NOMO-1 (cell line): ENCODE data around the gene TPRN.
A peak's percentile ranks its signal among the peaks of the same experiment; 100 is the strongest.
"Not testable (repeated sequence)": the region's sequence is repeated elsewhere in the genome, so short reads cannot be mapped to it uniquely, and the experiment has no call there.

Source experiments
- DNase-seq, 2 experiments: peaks; one replicate each; lab custom pipeline; 2025; ENCODE audit not compliant: unreplicated experiment in 2 of 2; lab: John Stamatoyannopoulos, UW

The TPRN gene

GRCh38 chr9:137200311-137201204, at the start of gene TPRN:
Gene TPRN (minus strand): TSS chr9:137200741. CDS start chr9:137200711, 30 bp downstream.
- peak; percentile 100 for DNase-seq

- no peak for DNase-seq
These were observed 47.3 kb upstream of the TPRN start for GRCh38 chr9:137247916-137248175.

- no peak for DNase-seq
These were observed 46.8 kb upstream of the TPRN start for GRCh38 chr9:137247135-137247915.

- DNase-seq, result no peak
These were observed 45.2 kb upstream of the TPRN start for GRCh38 chr9:137245450-137246421.

GRCh38 chr9:137244486-137245449, 44.2 kb upstream of the TPRN start:
- DNase-seq, result no peak

GRCh38 chr9:137243626-137244485, 43.3 kb upstream of the TPRN start:
- DNase-seq, result no peak

- DNase-seq, result not testable (repeated sequence)
These were observed 42.7 kb upstream of the TPRN start for GRCh38 chr9:137243266-137243625.

GRCh38 chr9:137242269-137243203, 42.0 kb upstream of the TPRN start:
- DNase-seq, result no peak

- DNase-seq, result peak; percentile 47 to 74
These were observed 41.1 kb upstream of the TPRN start for GRCh38 chr9:137241490-137242268.

- peak; percentile 100 for DNase-seq
These were observed 40.4 kb upstream of the TPRN start, which contains the start of gene TUBB4B for GRCh38 chr9:137240841-137241489. Gene TUBB4B (plus strand): TSS chr9:137241287. CDS start chr9:137241361, 74 bp downstream.

GRCh38 chr9:137240318-137240840, 39.8 kb upstream of the TPRN start:
- DNase-seq, result peak; percentile 85 to 88

GRCh38 chr9:137239541-137240200, 39.1 kb upstream of the TPRN start:
- DNase-seq, result not testable (repeated sequence)

GRCh38 chr9:137237759-137238726, 37.5 kb upstream of the TPRN start:
- no peak for DNase-seq

- no peak for DNase-seq
These were observed 36.4 kb upstream of the TPRN start for GRCh38 chr9:137236936-137237421.
